ENCODE results near the gene FAM163B. TPM values are rescaled to one million over a fixed set of nuclear protein-coding genes. Genes with fewer than 3 reads are reported as not detected.

FAM163B gene
- total and polyA plus RNA-seq, 9 of the 15 experiments (the other 6 are each of a cell fraction or from before 2014, with no cell fraction given), result not detected

- Histone ChIP-seq H3K4me3 (no peak overlapping the region), H3K4me1 (replicated peaks in 1 of 2; ENCODE audit: control insufficient read depth in 2 of 2, insufficient read depth in 2 of 2, low read length in 2 of 2) (peaks cover 0 to 12% of the 10 kb centered on the region in 2 experiments; a peak in 2 of 5 replicates), H3K9me3 (replicated peaks; ENCODE audit: control insufficient read depth, insufficient read depth, low read depth, low read length) (no peaks in the 10 kb centered on the region), H3K36me3 (ENCODE audit: control insufficient read depth, insufficient read depth, low read length) (no peaks in the 10 kb centered on the region), H4K20me1 (replicated peaks; ENCODE audit: control insufficient read depth, insufficient read depth, low read length) (peaks cover 14% of the 10 kb centered on the region), H3K9ac (ENCODE audit: insufficient read depth in 1 of 2, low read depth in 2 of 2, low read length in 2 of 2) (no peak overlapping the region), H2AFZ (ENCODE audit: low read depth, low read length) (no peak overlapping the region), H3K9me1 (ENCODE audit: control insufficient read depth, insufficient read depth, low read length) (no peaks in the 10 kb centered on the region), H3K79me2 (ENCODE audit: control insufficient read depth, insufficient read depth, low read length) (no peaks in the 10 kb centered on the region), H3K4me2 (ENCODE audit: insufficient read depth, low read length) (no peak overlapping the region), H3K27me3 (ENCODE audit: control insufficient read depth in 2 of 2, insufficient read depth in 2 of 2, low read length in 2 of 2) (peaks cover 6 to 47% of the 10 kb centered on the region in 2 experiments; a peak in 4 of 5 replicates), H3K27ac (ENCODE audit: extremely low read depth, low read depth, low read length) (no peak overlapping the region)
- ChIA-PET POLR2A (no interaction called here), CTCF (ENCODE audit: low intra/inter-chr PET ratio) (no interaction called here)
- no peak for DNase-seq (ENCODE audit: extremely low read depth in 1 of 4, low spot score in 3 of 4)
- BruUV-seq (replicated peaks), result no TSS peak
- TF ChIP-seq ELF4 (CRISPR knock-in tag; IDR thresholded peaks at IDR 0.05), result no peak
- TF ChIP-seq CXXC5 (CRISPR knock-in tag; IDR thresholded peaks at IDR 0.05), result no peak
- TF ChIP-seq XRCC4 (IDR thresholded peaks at IDR 0.05; ENCODE audit: extremely low read depth, insufficient read depth, insufficient read length), result no peak
- no peak for TF ChIP-seq POLR2H (tag; IDR thresholded peaks at IDR 0.05; ENCODE audit: low read depth)
- no peak for TF ChIP-seq MYNN (IDR thresholded peaks at IDR 0.05)
- TF ChIP-seq MYNN (CRISPR knock-in tag; IDR thresholded peaks at IDR 0.05), result no peak
- no peak for TF ChIP-seq CHD7 (IDR thresholded peaks at IDR 0.05; ENCODE audit: low read depth, low read length)
- TF ChIP-seq POLR2AphosphoS5 (IDR thresholded peaks at IDR 0.05; ENCODE audit: control insufficient read depth, insufficient read depth, low read depth, low read length), result no peak
- TF ChIP-seq, protein P1, sequence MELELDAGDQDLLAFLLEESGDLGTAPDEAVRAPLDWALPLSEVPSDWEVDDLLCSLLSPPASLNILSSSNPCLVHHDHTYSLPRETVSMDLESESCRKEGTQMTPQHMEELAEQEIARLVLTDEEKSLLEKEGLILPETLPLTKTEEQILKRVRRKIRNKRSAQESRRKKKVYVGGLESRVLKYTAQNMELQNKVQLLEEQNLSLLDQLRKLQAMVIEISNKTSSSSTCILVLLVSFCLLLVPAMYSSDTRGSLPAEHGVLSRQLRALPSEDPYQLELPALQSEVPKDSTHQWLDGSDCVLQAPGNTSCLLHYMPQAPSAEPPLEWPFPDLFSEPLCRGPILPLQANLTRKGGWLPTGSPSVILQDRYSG (tag; conservative IDR thresholded peaks at IDR 0.05; ENCODE audit: low read depth), result no peak
- no peak for TF ChIP-seq RFX7 (CRISPR knock-in tag; IDR thresholded peaks at IDR 0.05)
- TF ChIP-seq PKNOX1 (IDR thresholded peaks at IDR 0.05), result no peak
- intact Hi-C loops (cut with micrococcal nuclease), result no loop called here
- no peak for FAIRE-seq
- in situ Hi-C loops (cut with MboI), result no loop called here
- WGBS (ENCODE audit: insufficient coverage, low coverage, missing lambda C conversion rate), result 1% methylated on average over 8 of the region's 8 CpGs
- no peak for ATAC-seq
Measured at GRCh38 chr9:133606708-133607025, 2.5 kb downstream of the FAM163B start.

Data from K562 (cell line).